ENCODE measurements around the gene MDN1. TPM values are rescaled to one million over a fixed set of nuclear protein-coding genes. Genes with fewer than 3 reads are reported as not detected.

The MDN1 gene
- total RNA-seq, 1 experiment from 2014 or later: 117 TPM

- Histone ChIP-seq H4K91ac (ENCODE audit: insufficient read length, low read depth, low read length) (no peak overlapping the region), H3K14ac (ENCODE audit: insufficient read depth, low read length) (no peak overlapping the region), H2BK20ac (ENCODE audit: low read depth, low read length, poor library complexity, severe bottlenecking) (no peak overlapping the region), H2BK12ac (ENCODE audit: insufficient read length, low read depth, low read length) (no peak overlapping the region), H2AFZ (ENCODE audit: low read length) (no peak overlapping the region), H3K23me2 (ENCODE audit: insufficient read length, low read depth, low read length, poor library complexity, severe bottlenecking) (no peaks in the 10 kb centered on the region), H2BK15ac (ENCODE audit: low read depth, low read length) (no peak overlapping the region), H3K23ac (ENCODE audit: insufficient read length, low read depth, low read length) (no peak overlapping the region), H4K8ac (replicated peaks; ENCODE audit: insufficient read length, low read depth, low read length) (no peak overlapping the region), H4K5ac (ENCODE audit: insufficient read length, low read depth, low read length) (no peak overlapping the region), H3T11ph (ENCODE audit: low read length) (no peak overlapping the region), H3K27me3 (ENCODE audit: insufficient read depth, low read length) (no peaks in the 10 kb centered on the region), H2AK5ac (ENCODE audit: insufficient read length, low read length) (no peak overlapping the region), H3K4ac (ENCODE audit: low read depth, low read length) (no peak overlapping the region), H3K27ac (ENCODE audit: insufficient read length, low read depth, low read length) (no peak overlapping the region), H3K79me1 (ENCODE audit: insufficient read depth, low read depth, low read length, poor library complexity, severe bottlenecking) (no peaks in the 10 kb centered on the region), H3K18ac (ENCODE audit: insufficient read length, low read depth, low read length) (no peak overlapping the region), H3K56ac (ENCODE audit: insufficient read length, low read depth, low read length) (no peak overlapping the region), H3K9me3 (ENCODE audit: control insufficient read depth, low read depth, low read length) (no peaks in the 10 kb centered on the region), H3K4me2 (ENCODE audit: insufficient read depth, insufficient read length, low read length) (no peak overlapping the region), H3K79me2 (ENCODE audit: insufficient read depth, low read length) (no peaks in the 10 kb centered on the region), H2BK5ac (ENCODE audit: insufficient read length, low read length) (no peak overlapping the region), H3K4me1 (ENCODE audit: insufficient read depth, low read length) (no peaks in the 10 kb centered on the region), H4K20me1 (ENCODE audit: control insufficient read depth, insufficient read depth, insufficient read length) (no peaks in the 10 kb centered on the region), H2BK120ac (ENCODE audit: low read depth, low read length, poor library complexity, severe bottlenecking) (no peak overlapping the region), H3K9ac (ENCODE audit: extremely low read depth, insufficient read length, low read length) (no peak overlapping the region)
- Mint-ChIP-seq H3K27ac (peak overlapping the region in 1 of 3 experiments; percentile 61; a peak in 1 of 7 replicates), H3K4me3 (no peak overlapping the region; a peak in 1 of 5 replicates), H3K27me3 (ENCODE audit: low read depth) (peaks cover 2% of the 10 kb centered on the region), H3K4me1 (peaks cover 0 to 12% of the 10 kb centered on the region in 2 experiments; a peak in 2 of 4 replicates), H3K9me3 (no peaks in the 10 kb centered on the region), H3K36me3 (ENCODE audit: insufficient read depth in 1 of 3, low read depth in 3 of 3) (no peaks in the 10 kb centered on the region)
- WGBS (ENCODE audit: extremely low coverage, insufficient read length, low lambda C conversion rate): no CpG with 5 or more reads among the region's 11 CpGs
- TF ChIP-seq, protein P1, sequence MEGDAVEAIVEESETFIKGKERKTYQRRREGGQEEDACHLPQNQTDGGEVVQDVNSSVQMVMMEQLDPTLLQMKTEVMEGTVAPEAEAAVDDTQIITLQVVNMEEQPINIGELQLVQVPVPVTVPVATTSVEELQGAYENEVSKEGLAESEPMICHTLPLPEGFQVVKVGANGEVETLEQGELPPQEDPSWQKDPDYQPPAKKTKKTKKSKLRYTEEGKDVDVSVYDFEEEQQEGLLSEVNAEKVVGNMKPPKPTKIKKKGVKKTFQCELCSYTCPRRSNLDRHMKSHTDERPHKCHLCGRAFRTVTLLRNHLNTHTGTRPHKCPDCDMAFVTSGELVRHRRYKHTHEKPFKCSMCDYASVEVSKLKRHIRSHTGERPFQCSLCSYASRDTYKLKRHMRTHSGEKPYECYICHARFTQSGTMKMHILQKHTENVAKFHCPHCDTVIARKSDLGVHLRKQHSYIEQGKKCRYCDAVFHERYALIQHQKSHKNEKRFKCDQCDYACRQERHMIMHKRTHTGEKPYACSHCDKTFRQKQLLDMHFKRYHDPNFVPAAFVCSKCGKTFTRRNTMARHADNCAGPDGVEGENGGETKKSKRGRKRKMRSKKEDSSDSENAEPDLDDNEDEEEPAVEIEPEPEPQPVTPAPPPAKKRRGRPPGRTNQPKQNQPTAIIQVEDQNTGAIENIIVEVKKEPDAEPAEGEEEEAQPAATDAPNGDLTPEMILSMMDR (conservative IDR thresholded peaks at IDR 0.05): peak; percentile 94
- DNase-seq: peak; percentile 66
Measured at GRCh38 chr6:89610149-89610642, 209.4 kb downstream of the MDN1 start.
